CD4-positive, alpha-beta T cell treated with Interleukin-15 for 4 hours (primary cell): Measurements from ENCODE around the gene NR2F1-AS1.
"Not testable (repeated sequence)": the region's sequence is repeated elsewhere in the genome, so short reads cannot be mapped to it uniquely, and the experiment has no call there.

Experiments used
- DNase-seq: peaks from one replicate; pipeline ENCODE4 v3.0.0-alpha.2; 2020; ENCODE audit warnings: low spot score

The NR2F1-AS1 gene

DNA sequence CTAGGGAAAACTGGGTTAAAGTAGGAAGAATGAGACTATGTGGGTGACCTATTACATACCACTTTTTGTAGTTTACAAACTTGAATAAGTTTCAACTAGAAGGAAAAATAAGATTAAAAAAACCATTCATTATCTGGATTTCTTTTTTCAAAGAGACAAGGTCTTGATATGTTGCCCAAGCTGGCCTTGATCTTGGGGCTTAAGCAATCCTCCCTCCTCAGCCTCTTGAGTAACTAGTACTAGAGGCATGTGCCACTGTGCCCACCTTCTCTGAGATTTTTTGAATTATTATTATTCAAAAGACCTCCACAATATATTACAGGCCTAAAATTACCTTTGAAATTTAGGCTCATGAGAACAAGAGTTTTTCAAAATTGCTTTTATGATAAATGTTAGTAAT is 63.2 kb downstream of the NR2F1-AS1 start:
- no peak for DNase-seq

DNA sequence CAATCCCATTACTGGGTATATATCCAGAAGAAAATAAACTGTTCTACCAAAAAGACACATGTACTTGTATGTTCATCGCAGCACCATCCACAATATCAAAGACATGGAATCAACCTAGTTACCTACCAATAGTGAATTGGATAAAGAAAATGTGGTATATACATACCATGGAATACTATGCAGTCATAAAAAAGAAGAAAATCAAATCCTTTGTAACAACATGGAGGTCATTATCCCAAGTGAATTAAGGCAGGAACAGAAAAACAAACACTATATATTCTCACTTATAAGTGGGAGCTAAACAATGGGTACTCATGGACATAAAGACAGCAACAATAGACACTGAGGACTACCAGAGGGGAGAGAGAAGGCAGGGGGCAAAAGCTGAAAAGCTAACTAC is 67.7 kb downstream of the NR2F1-AS1 start:
- DNase-seq, result no peak

DNA sequence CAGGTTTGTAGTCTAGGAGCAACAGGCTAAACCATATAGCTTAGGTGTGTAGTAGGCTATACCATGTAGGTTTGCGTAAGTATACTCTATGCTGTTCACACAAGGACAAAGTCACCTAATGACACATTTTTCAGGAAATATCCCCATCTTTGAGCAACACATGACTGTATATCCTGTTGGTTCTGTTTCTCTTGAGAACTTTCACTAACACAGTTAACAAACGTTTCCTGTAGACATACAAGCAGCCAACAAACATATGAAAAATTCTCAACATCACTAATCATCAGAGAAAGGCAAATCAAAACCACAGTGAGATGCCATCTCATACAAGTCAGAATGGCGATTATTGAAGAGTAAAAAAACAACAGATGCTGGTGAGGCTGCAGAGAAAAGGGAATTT is 68.2 kb downstream of the NR2F1-AS1 start:
- no peak for DNase-seq

GRCh38 chr5:93511445-93511844 is 69.6 kb downstream of the NR2F1-AS1 start:
- no peak for DNase-seq

- no peak for DNase-seq
Measured at GRCh38 chr5:93510626-93511380, 70.2 kb downstream of the NR2F1-AS1 start.

DNA sequence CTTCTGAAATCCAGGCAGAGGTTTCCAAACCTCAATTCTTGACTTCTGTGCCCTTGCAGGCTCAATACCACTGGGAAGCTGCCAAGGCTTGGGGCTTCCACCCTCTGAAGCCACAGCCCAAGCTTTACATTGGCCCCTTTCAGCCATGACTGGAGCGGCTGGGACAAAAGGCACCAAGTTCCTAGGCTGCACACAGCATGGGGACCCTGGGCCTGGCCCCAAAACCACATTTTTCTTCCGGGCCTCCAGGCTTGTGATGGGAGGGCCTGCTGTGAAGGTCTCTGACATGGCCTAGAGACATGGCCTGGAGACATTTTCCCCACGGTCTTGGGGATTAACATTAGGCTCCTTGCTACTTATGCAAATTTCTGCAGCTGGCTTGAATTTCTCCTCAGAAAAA is 75.5 kb downstream of the NR2F1-AS1 start:
- not testable (repeated sequence) for DNase-seq

- no peak for DNase-seq
Measured at GRCh38 chr5:93503598-93504067, 77.4 kb downstream of the NR2F1-AS1 start.

DNA sequence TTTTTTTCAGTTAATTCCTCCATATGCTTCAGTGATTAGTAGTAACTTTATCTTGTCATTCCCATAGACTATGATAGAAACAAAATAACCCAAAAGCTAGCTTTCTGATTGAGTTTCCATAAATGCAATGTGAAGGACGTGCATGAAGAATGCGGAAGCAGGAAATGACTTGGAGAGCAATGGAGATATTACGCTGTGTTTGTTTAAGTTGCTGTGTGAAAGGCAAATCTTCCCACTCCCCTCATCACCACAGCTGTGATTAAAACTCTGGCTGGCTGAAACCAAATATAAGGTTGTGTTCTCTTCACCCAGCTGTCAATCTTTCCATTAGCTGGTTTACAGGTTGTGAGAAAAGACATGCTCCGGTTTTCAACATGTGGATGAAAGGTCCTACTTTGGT is 83.9 kb downstream of the NR2F1-AS1 start:
- no peak for DNase-seq

DNA sequence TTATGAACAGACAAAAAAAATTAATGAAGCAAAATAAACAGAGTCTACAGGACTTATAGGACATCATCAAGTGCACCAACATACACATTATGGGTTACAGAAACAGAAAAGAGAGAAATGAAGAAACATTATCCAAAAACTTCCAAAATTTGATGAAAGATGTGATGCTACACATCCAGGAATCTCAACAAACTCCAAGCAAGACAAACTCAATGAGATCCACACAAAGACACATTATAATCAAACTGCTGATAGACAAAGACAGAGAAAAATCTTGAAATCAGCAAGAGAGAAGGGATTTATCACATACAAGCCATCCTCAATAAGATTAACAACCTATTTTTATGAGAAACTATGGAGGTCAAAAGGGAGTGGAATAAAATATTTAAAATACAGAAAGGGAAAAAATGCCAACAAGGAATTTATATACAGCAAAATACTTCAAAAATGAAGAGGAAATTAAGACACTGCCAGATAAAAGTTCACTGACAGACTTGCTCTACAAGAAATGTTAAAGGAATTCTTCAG is 101.0 kb downstream of the NR2F1-AS1 start:
- DNase-seq, result no peak

DNA sequence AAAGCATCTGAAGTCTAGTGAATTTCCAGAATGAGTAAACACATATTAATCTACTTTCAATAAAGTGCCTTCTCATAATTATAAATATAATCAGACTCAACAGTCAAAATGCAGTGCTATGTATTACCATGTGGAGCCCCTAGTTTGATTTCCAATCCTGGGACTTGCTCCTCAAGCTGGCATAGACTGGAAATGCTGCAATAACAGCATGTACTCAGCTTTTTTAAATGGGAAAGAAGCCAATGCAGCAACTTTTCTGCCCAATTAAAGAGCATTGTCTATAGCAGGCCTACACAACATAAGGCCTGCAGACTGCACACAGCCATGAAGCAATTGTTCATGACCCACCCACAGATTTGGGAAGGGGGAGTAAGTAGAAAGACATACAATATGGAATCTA is 103.2 kb downstream of the NR2F1-AS1 start:
- no peak for DNase-seq

- no peak for DNase-seq
Measured at GRCh38 chr5:93476251-93476742, 104.7 kb downstream of the NR2F1-AS1 start.

DNA sequence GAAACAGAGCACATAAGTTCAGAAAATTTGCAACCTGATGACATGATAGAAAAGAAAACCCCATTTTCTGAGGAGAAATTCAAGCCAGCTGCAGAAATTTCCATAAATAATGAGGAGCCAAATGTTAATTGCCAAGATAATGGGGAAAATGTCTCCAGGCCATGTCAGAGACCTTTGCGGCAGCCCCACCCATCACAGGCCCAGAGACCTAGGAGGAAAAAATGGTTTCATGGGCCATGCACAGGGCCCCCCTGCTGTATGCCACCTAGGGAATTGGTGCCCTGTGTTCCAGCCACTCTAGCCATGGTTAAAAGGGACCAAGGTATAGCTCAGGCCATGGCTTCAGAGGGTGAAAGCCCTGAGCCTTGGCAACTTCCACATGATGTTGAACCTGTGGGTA is 118.1 kb downstream of the NR2F1-AS1 start:
- DNase-seq, result no peak

- DNase-seq, result no peak
Measured at GRCh38 chr5:93461756-93462155, 119.3 kb downstream of the NR2F1-AS1 start.

GRCh38 chr5:93460286-93460685 is 120.7 kb downstream of the NR2F1-AS1 start:
- DNase-seq, result no peak

- DNase-seq, result not testable (repeated sequence)
Measured at GRCh38 chr5:93456796-93457195, 124.2 kb downstream of the NR2F1-AS1 start.

GRCh38 chr5:93454896-93455295 is 126.1 kb downstream of the NR2F1-AS1 start:
- DNase-seq, result no peak

GRCh38 chr5:93452255-93452654 is 128.8 kb downstream of the NR2F1-AS1 start:
- no peak for DNase-seq

DNA sequence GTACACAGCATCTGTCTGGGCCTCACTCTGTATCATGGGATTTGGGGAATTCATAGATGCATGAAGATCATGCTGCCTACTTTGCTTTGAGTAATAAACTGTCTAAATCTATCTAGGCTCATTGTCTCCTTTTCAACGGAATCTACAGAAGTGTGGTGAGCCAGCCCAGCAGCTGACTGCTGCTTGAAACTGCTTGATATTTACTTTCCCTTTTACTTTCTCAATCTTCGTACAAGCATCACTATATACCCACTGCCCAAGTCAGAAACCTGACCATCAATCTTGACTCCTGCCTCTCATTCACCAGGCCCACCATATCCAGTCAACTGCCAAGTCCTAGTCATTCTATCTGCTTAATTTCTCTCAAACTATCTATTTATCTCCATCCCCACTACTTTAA is 142.9 kb downstream of the NR2F1-AS1 start:
- no peak for DNase-seq

GRCh38 chr5:93436083-93436482 is 144.9 kb downstream of the NR2F1-AS1 start:
- DNase-seq, result no peak

DNA sequence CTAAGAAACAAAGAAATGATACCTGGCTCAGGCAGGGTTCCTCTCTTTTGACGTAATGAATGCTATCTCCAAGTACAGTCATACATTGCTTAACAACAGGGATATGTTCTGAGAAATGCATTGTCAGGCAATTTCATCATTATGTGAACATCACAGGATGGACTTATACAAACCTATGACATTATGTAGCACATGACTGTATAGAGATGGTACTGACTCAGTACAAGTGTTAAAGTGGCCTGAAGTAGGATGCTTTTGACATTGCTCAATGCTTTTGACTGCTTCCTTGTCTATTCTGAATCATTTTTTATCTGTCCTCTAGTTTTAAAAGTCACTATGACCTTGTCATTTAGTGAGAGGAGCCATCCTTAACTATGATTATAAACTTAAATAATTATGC is 147.6 kb downstream of the NR2F1-AS1 start:
- no peak for DNase-seq

- no peak for DNase-seq
Measured at GRCh38 chr5:93431250-93431649, 149.8 kb downstream of the NR2F1-AS1 start.

- no peak for DNase-seq
Measured at GRCh38 chr5:93430673-93431199, 150.3 kb downstream of the NR2F1-AS1 start.

DNA sequence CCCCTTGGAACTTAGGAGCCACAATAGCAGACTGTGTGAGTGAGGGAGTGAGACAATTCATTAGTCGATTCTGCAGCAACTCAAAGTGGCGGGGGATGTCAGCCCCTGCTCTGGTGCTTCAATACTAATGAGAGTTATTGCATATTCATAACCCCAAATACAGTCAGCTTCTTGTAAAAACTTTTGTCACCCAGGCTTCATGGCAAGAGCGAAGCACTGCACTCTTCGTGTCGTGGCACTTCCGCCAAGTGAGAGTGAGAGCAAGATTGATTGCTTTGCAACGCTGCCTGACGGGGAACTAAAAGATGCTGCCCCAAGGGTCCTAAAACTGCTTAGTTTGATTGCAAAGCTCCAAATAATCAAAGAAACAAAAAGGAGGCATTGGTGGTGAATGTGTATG is 150.9 kb downstream of the NR2F1-AS1 start:
- DNase-seq, result no peak

DNA sequence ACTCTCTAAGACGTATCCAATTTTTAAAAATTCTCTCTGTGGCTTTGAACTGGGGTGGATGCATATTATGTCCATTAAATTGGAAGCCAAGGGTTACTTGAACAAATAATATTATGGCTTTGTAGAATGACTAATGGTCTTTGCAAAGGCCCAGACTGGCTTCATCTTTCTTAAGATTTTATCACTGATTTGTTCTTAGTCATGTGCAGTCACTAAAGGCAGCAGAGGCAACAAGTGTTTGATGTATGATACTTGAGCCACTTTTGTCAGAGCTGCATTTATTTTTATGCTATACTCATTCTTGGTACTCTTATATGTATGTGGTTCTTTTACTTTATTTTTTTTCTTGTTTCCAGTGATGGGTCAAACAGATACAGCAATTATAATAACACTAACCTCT is 152.2 kb downstream of the NR2F1-AS1 start:
- DNase-seq, result no peak
